GM04504 (cell line): ENCODE measurements around the gene KCNJ6.
A peak's percentile ranks its signal among the peaks of the same experiment; 100 is the strongest.

Experiments used
- DNase-seq: peaks from one replicate; pipeline ENCODE4 v3.0.0-alpha.2; 2012; ENCODE audit warnings: low read depth

The KCNJ6 gene

GRCh38 chr21:37817242-37817641, 99.0 kb downstream of the KCNJ6 start:
- no peak for DNase-seq

DNA sequence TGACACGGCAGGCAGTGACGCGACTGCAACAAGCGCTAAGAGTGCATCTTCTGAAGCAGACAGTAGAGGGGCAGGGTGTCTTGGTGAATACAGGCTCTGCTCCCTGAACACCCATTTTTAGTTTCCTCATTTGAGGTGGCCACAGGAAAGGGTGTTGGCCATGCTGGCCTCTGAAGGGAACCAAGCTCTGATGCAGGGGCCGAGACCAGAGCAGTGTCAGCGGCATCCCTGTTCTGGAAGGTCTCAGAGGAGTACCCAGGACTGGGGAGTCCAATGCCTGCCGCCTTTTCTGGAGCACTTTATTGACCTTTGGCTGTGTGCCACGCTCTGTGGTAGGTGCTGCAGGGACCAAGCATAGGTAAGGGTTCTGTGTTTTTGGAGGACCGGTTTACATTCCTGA, 100.4 kb downstream of the KCNJ6 start:
- no peak for DNase-seq

- no peak for DNase-seq
These were observed 104.5 kb downstream of the KCNJ6 start for GRCh38 chr21:37811711-37812110.

DNA sequence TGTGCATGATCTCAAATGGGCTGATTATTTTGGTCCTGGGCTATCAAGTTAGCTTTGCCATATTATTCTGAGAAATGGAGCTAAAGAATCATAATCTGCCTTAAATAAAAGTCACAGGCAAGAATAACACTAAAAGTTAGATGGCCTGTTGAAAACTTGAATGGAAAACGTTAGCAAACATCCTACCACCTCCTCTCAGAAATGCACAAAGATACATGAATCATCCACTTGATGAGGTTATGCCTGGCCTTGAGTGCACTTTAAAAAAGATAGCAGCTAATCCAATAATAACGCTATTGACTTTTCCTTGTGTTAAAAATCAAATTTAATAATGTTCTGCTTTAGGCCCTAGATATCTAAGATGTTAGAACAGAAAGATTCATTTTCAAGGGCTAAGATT, 108.0 kb downstream of the KCNJ6 start:
- DNase-seq = no peak

- DNase-seq = no peak
These were observed 111.0 kb downstream of the KCNJ6 start for GRCh38 chr21:37805266-37805665.

GRCh38 chr21:37804001-37804400, 112.3 kb downstream of the KCNJ6 start:
- no peak for DNase-seq

GRCh38 chr21:37803101-37803651, 113.1 kb downstream of the KCNJ6 start:
- DNase-seq = no peak

GRCh38 chr21:37800456-37801061, 115.7 kb downstream of the KCNJ6 start:
- no peak for DNase-seq

GRCh38 chr21:37800057-37800455, 116.2 kb downstream of the KCNJ6 start:
- DNase-seq = no peak

DNA sequence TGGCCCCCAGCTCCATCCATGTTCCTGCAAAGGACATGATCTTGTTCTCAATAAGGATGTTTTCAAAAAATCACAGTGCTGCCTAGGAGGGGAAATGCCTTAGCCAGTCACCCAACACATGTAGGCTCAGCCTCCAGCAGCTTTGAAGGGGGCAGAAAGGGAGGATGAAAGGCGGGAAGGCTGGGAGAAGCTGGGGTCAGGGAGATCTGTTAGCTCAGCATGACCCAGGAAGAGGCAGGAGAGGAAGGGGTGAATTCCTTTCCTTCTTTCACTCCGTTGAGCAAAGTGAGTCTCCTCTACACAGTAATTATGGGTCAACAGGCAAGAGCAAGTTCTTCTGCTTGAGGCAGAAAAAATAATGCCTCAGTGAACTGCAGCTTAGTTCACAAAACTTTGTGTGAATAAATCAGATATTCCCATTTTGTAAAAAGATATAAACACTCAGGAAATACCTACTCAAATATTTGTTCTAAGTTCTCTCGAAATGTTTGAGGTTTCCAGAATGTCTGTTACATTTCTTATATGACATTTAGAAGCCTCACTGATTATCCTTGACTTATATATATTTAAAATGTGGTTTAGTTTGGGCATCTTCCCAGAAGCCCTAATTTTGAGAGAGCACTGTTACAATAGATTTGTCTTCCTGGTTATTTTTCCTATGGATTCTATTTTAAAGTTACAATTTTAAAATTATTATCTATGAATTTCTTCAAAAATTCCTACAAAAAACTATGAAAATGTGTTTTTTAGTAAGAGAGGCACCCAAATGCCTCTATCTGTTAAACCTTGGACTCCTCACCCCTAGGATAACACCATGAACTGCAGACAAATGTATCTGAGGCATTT, 116.8 kb downstream of the KCNJ6 start:
- DNase-seq = no peak

- no peak for DNase-seq
These were observed 118.9 kb downstream of the KCNJ6 start for GRCh38 chr21:37797403-37797802.

- no peak for DNase-seq
These were observed 120.2 kb downstream of the KCNJ6 start for GRCh38 chr21:37796011-37796410.

DNA sequence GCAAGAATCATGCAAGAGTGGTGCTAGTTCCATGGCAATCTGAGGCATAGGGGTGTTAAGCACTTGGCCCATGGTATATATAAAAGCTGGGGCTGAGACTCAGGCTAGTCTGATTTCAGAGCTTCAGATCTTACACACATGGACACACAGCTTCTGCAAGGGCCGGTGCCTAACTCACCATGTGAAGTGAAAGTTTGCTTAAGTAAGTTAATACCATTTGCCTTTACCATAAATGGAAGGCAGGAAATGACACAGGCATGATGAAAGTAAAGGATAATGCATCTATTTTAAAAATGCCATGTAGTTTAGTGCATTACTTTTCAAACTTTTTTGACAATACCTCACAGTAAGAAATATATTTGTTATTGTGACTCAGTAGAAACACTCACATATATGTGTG, 122.6 kb downstream of the KCNJ6 start:
- no peak for DNase-seq

GRCh38 chr21:37792046-37792445, 124.2 kb downstream of the KCNJ6 start:
- no peak for DNase-seq

DNA sequence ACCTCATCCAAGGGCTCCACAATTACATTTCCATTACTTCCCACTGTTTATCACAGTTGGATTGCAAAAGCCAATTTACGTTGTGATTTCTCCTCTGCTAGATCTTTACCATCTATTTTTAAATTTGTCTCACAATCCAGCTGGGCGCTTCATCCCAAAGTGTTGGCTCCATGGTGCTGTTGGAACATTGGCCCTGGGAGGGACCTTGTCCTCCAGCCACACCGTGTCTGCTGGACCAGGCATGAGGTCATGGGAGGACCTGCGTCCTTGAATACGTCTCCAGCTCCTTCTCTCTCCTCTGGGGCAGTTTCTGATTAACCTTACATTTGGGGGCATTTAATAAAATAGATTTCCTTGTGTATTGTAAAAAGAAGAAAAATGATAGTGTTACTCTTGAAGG, 125.4 kb downstream of the KCNJ6 start:
- no peak for DNase-seq

DNA sequence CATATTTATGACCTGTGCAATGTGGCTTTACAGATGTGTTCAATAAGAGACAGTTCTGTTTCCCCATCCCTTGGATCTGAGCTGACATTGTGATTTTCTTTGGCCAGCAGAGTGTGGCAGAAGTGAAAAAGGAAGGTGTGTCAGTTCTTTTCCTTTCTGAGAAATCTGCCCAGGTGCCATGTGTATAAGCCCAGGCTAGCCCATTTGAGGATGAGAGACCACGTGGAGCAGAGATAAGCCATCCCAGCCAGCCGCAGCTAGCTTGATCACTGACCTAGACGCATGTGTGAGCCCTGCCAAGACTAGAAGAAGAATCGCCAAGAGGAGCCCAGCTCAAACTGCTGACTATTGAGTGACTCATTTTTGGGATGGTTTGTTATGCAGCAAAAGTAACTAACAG, 127.8 kb downstream of the KCNJ6 start:
- DNase-seq = no peak

DNA sequence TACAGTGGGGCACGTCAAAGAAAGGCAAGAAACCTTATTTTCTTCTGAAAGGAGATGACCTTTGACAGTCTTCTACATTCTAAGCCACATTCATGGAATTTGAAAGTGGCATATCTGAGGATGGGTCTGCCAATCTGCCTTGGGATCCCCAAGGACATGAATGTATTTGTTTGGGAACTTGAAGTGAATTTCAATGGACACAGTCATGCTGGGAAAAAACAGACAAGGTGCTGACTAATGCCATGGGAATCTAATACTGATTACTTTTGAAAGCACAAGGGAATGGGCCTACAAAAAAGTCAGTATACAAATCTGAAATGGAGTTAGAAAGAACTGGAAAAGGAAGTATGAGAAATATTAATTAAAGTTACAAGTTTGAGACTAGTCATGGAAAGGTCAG, 128.8 kb downstream of the KCNJ6 start:
- peak; percentile 48 for DNase-seq

GRCh38 chr21:37784591-37785318, 131.5 kb downstream of the KCNJ6 start:
- no peak for DNase-seq

- no peak for DNase-seq
These were observed 133.2 kb downstream of the KCNJ6 start for GRCh38 chr21:37783016-37783415.

DNA sequence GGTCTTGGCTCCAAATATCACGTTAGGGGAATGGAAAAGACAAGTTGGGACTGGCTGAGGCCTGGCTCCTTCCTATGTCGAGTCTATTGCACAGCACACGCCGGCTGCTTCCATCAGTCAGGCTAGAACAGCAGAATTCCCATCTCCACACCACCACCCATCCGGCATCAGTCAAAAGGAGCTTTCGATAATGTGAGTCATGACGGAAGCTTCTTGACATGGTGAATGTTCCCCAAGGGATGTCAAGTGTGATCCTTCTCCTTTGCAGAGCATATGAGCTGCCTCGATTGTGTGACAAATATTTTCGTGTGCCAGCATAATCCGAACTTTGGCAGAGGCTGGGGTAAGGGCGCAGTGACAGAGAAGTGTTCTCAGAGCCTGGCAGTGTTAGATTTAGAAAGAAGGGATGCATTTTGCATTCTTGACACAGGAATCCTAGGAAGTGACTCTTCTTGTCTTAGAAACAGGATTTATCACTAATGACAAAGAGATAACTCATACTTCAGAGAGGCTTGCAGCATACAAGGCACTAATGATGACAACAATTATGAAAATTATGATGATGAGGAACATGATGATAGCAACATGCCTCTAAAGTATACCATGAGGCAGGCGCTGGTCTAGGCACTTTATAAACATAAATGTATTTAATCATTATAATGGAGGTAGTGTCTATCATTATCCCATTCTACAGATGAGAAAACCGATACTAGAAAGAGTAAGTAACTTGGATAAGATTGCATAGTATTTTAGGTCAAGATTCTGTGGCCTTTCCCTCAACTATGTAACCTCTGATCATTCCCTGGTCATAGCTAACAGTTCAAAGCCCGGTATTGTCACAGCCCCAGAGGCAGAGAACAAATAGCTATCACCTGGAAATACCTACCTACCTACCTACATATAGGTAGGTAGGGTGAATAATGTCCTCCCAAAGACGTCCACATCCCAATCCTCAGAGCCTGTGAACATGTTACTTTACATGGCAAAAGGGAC, 135.0 kb downstream of the KCNJ6 start:
- DNase-seq = no peak

GRCh38 chr21:37771181-37771580, 145.1 kb downstream of the KCNJ6 start:
- DNase-seq = no peak

DNA sequence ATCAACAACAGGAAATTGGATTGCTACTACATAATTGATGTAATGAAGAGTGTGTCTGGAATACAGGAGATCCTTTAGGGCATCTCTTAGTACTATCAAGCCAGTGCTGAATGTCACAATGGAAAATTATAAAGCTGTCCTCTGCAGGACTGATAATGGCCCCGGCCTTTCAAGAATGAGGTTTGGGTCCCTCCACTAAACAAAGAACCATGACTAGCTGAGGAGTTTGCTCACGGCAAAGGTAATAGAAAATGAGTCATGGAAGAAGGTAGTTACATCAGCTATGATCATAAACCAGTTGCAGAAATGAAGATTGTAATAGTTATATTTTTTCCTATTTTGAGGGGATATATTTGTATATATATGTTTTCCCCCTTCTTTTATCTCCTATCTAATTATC, 145.8 kb downstream of the KCNJ6 start:
- DNase-seq = no peak
